Left ventricle myocardium inferior (tissue), 1 donor: ENCODE results near the gene FABP1. TPM values are rescaled to one million over a fixed set of nuclear protein-coding genes. Genes with fewer than 3 reads are reported as not detected.

Experiments used
- DNase-seq: peaks from one replicate; pipeline ENCODE4 v3.0.0-alpha.2; 2020
- H3K27ac ChIP-seq: fragments of 200-600 bp; replicated peaks from 2 replicates; pipeline ENCODE4 v1.8.0; 2021
- H3K27me3 ChIP-seq: fragments of 200-600 bp; 2 replicates; pipeline ENCODE4 v1.8.0; 2021; ENCODE audit warnings: low read depth
- H3K36me3 ChIP-seq: fragments of 200-600 bp; 2 replicates; pipeline ENCODE4 v1.8.0; 2021
- H3K4me1 ChIP-seq: fragments of 200-600 bp; 2 replicates; pipeline ENCODE4 v1.8.0; 2021
- H3K4me3 ChIP-seq: fragments of 200-600 bp; 2 replicates; pipeline ENCODE4 v1.8.0; 2021; ENCODE audit warnings: mild to moderate bottlenecking, moderate library complexity
- H3K9me3 ChIP-seq: fragments of 200-600 bp; replicated peaks from 2 replicates; pipeline ENCODE4 v1.8.0; 2021
- intact Hi-C: fragments of 100-400 bp; cut with micrococcal nuclease; formaldehyde crosslinking; loops from one replicate; pipeline ENCODE4 v1.11.0; 2022
- total RNA-seq: library from RNA; stranded (reverse); fragmentation: NEBNext Ultra II Directional; extraction: Animal tissue kit (Norgen Biotek cat#: 25700); gene quantifications from one replicate; pipeline ENCODE4 v1.2.1, GENCODE V29; 2021
- TF ChIP-seq, protein P1 (sequence below): fragments of 200-600 bp; IDR thresholded peaks from 2 replicates; pipeline ENCODE4 v1.8.0; 2021; ENCODE audit warnings: antibody characterized with exemption, mild to moderate bottlenecking, borderline replicate concordance
- donor health status: DM: no; HTN: yes; CAD: no; lungs with severe emphysema.

FABP1 gene
- total RNA-seq, 1 donor from 2014 or later, result not detected

DNA sequence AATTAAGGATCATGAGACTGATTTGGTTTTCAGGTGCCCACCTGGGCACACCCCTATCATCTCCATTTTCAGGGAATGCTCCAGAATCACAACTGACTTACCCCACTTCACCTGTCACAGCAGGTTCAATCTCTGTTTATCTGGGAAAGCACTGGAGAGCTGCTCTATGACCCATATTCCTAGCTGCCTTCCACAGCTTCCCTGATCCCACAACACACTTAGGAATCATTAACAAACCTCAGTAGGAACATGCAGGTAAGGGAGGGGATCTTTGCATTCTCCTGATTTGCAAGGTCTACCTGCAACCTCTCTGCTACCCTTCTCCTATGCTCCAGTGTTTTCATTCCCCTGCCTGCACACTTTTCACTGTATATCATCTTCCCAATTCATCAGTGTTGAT is 18.7 kb upstream of the FABP1 start:
- H3K27ac ChIP-seq, result no peak overlapping the region
- TF ChIP-seq, protein P1, sequence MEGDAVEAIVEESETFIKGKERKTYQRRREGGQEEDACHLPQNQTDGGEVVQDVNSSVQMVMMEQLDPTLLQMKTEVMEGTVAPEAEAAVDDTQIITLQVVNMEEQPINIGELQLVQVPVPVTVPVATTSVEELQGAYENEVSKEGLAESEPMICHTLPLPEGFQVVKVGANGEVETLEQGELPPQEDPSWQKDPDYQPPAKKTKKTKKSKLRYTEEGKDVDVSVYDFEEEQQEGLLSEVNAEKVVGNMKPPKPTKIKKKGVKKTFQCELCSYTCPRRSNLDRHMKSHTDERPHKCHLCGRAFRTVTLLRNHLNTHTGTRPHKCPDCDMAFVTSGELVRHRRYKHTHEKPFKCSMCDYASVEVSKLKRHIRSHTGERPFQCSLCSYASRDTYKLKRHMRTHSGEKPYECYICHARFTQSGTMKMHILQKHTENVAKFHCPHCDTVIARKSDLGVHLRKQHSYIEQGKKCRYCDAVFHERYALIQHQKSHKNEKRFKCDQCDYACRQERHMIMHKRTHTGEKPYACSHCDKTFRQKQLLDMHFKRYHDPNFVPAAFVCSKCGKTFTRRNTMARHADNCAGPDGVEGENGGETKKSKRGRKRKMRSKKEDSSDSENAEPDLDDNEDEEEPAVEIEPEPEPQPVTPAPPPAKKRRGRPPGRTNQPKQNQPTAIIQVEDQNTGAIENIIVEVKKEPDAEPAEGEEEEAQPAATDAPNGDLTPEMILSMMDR, result no peak
- intact Hi-C loops, result no loop called here

GRCh38 chr2:88144914-88145497 is 17.1 kb upstream of the FABP1 start:
- Histone ChIP-seq H3K27me3 (no peaks in the 10 kb centered on the region), H3K27ac (no peak overlapping the region), H3K4me3 (no peak overlapping the region), H3K9me3 (peaks cover 44% of the 10 kb centered on the region), H3K4me1 (no peaks in the 10 kb centered on the region), H3K36me3 (no peaks in the 10 kb centered on the region)
- intact Hi-C loops, result no loop called here
- TF ChIP-seq, protein P1, result no peak
- DNase-seq, result no peak

More for the DNA sequence above, 18.7 kb upstream of the FABP1 start:
- H3K4me1 ChIP-seq, result no peaks in the 10 kb centered on the region
- peaks cover 42% of the 10 kb centered on the region for H3K9me3 ChIP-seq
- DNase-seq, result no peak
- no peaks in the 10 kb centered on the region for H3K27me3 ChIP-seq
- no peaks in the 10 kb centered on the region for H3K36me3 ChIP-seq
- H3K4me3 ChIP-seq, result no peak overlapping the region

DNA sequence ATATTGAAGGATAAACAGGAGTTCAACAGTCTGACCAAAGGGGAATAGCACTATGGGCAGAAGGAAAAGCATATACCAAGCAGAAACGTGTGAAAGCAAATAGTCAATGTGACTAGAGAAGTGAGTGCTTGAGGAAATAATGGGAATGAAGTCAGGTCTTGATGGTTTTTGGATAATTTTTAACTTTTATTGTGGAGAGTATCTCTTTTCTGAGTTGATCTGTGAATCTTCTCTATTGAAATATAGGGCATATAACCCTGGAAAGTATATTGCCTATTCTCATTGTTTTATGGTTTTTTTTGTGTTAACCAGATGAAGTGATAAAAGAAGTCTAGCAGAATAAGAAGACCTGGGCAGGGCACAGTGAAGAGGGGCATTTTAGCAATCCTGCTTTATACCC is 16.4 kb upstream of the FABP1 start:
- Histone ChIP-seq H3K9me3 (peaks cover 39% of the 10 kb centered on the region), H3K4me3 (no peak overlapping the region), H3K27ac (no peak overlapping the region), H3K27me3 (no peaks in the 10 kb centered on the region), H3K36me3 (no peaks in the 10 kb centered on the region), H3K4me1 (no peaks in the 10 kb centered on the region)
- TF ChIP-seq, protein P1, result no peak
- DNase-seq, result no peak
- intact Hi-C loops, result no loop called here

DNA sequence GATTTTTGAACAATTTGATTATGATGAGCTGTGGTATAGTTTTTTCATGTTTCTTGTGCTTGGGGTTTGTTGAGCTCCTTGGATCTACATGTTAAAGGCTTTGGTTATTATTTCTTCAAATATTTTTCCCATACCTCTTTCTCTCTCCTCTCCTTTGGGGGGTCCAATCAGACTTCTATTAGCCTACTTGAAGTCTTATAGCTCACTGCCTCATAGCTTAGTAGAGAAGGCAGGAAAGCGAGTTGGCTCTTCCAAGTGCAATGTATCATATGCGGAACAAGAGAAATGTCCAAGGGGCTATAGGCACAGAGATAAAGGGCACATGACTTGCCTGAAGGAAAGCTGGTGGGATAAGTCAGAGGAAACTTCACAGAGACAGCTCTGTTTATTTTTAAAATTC is 14.1 kb upstream of the FABP1 start:
- H3K36me3 ChIP-seq, result no peaks in the 10 kb centered on the region
- peaks cover 24% of the 10 kb centered on the region for H3K9me3 ChIP-seq
- intact Hi-C loops, result no loop called here
- H3K27me3 ChIP-seq, result no peaks in the 10 kb centered on the region
- DNase-seq, result no peak
- TF ChIP-seq, protein P1, result no peak
- no peak overlapping the region for H3K4me3 ChIP-seq
- H3K4me1 ChIP-seq, result no peaks in the 10 kb centered on the region
- no peak overlapping the region for H3K27ac ChIP-seq

DNA sequence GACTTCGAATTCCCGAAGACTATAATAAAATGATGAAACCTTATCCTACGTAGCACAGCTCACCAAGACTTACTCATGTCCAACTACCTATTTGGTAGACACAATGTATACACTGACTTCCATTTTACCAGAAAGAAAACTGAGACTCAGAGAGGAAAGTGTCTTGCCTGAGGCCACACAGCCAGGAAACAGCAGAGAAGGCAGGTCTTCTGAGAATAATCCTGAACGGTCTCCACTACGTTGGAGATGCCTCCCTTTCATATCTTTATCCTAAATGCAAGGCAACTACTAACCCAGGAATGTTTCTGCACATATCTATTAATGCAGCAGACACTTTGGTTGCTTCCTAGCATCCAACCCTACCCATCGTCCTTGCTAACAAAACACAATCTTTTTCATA is 11.9 kb upstream of the FABP1 start:
- peaks cover 24% of the 10 kb centered on the region for H3K9me3 ChIP-seq
- H3K27me3 ChIP-seq, result peaks cover 8% of the 10 kb centered on the region
- intact Hi-C loops, result no loop called here
- no peaks in the 10 kb centered on the region for H3K4me1 ChIP-seq
- TF ChIP-seq, protein P1, result no peak
- no peak overlapping the region for H3K27ac ChIP-seq
- H3K36me3 ChIP-seq, result no peaks in the 10 kb centered on the region
- DNase-seq, result no peak
- no peak overlapping the region for H3K4me3 ChIP-seq
